MM.1S (cell line): ENCODE data around the gene PLEKHA7.

ENCODE experiments used
- DNase-seq: peaks from one replicate; pipeline ENCODE4 v3.0.0-alpha.2; 2015
- H2AFZ ChIP-seq: fragments of 300-600 bp; sonication (generic); 2 replicates; pipeline ENCODE4 v1.6.0; 2016; ENCODE audit warnings: antibody characterized with exemption, low read length
- H3F3A ChIP-seq: fragments of 300-600 bp; sonication (generic); 2 replicates; pipeline ENCODE4 v1.6.1; 2016; ENCODE audit warnings: mild to moderate bottlenecking, antibody characterized with exemption, low read length, moderate library complexity, mixed read lengths; ENCODE audit not compliant: insufficient read depth
- H3K27ac ChIP-seq: fragments of 300-600 bp; sonication (generic); 2 replicates; pipeline ENCODE4 v1.5.1; 2016; ENCODE audit warnings: mild to moderate bottlenecking, low read length
- H3K27me3 ChIP-seq: fragments of 300-600 bp; sonication (generic); replicated peaks from 2 replicates; pipeline ENCODE4 v1.6.0; 2016; ENCODE audit warnings: low read length; ENCODE audit not compliant: insufficient read depth
- H3K36me3 ChIP-seq: fragments of 300-600 bp; sonication (generic); replicated peaks from 2 replicates; pipeline ENCODE4 v1.6.1; 2016; ENCODE audit warnings: mild to moderate bottlenecking, low read length, mixed read lengths; ENCODE audit not compliant: insufficient read depth
- H3K4me1 ChIP-seq: fragments of 300-600 bp; sonication (generic); 2 replicates; pipeline ENCODE4 v1.6.1; 2016; ENCODE audit warnings: low read length, mixed read lengths
- H3K4me2 ChIP-seq: fragments of 300-600 bp; sonication (generic); 2 replicates; pipeline ENCODE4 v1.6.0; 2016; ENCODE audit warnings: low read depth, low read length
- H3K4me3 ChIP-seq: fragments of 300-600 bp; sonication (generic); 2 replicates; pipeline ENCODE4 v1.5.1; 2016; ENCODE audit warnings: low read length, mixed read lengths
- H3K79me2 ChIP-seq: fragments of 300-600 bp; sonication (generic); 2 replicates; pipeline ENCODE4 v1.6.1; 2016; ENCODE audit warnings: mixed run types, low read length, mixed read lengths
- H3K9ac ChIP-seq: fragments of 300-600 bp; sonication (generic); 2 replicates; pipeline ENCODE4 v1.6.1; 2016; ENCODE audit warnings: low read length, mixed read lengths
- H3K9me2 ChIP-seq: fragments of 300-600 bp; sonication (generic); replicated peaks from 2 replicates; pipeline ENCODE4 v1.6.1; 2016; ENCODE audit warnings: mild to moderate bottlenecking, low read length, mixed read lengths; ENCODE audit not compliant: insufficient read depth
- H3K9me3 ChIP-seq: fragments of 300-600 bp; sonication (generic); replicated peaks from 2 replicates; pipeline ENCODE4 v1.6.1; 2016; ENCODE audit warnings: mild to moderate bottlenecking, low read length, mixed read lengths; ENCODE audit not compliant: insufficient read depth
- H4K20me1 ChIP-seq: fragments of 300-600 bp; sonication (generic); 2 replicates; pipeline ENCODE4 v1.6.1; 2016; ENCODE audit warnings: mild to moderate bottlenecking, low read length, moderate library complexity, mixed read lengths; ENCODE audit not compliant: insufficient read depth
- EZH2 ChIP-seq: fragments of 300-600 bp; sonication (generic); optimal IDR thresholded peaks from 2 replicates; pipeline ENCODE3; 2017; ENCODE audit warnings: low read depth, mild to moderate bottlenecking, antibody characterized with exemption, low read length, mixed read lengths
- EZH2phosphoT487 ChIP-seq: fragments of 300-600 bp; sonication (generic); IDR thresholded peaks from 2 replicates; pipeline ENCODE4 v1.6.1; 2018; ENCODE audit warnings: antibody characterized with exemption, low read length
- TF ChIP-seq, protein P1 (sequence below): fragments of 300-600 bp; sonication (generic); IDR thresholded peaks from 2 replicates; pipeline ENCODE4 v1.5.1; 2016; ENCODE audit warnings: antibody characterized with exemption, low read length, mixed read lengths

The PLEKHA7 gene

DNA sequence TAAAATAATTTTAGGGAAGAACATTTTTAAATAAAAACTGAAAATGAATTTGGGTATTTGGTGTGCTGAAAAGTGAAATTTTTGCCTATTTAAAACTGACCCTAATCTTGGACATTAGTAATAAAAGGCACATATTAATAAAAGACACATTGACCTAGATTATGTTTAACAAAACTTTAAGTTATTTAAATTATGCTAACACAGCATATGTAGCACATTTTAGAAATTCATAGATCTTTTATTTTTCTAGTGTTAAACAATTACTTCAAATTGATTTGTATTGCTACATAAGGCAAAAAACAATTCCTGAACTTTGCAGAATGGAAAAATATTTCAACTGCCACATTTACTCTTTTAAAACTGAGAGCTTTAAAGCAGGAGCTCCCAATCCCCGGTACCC is 265.1 kb downstream of the PLEKHA7 start:
- Histone ChIP-seq H3F3A (no peaks in the 10 kb centered on the region), H3K27me3 (no peaks in the 10 kb centered on the region), H3K79me2 (peaks cover 37% of the 10 kb centered on the region), H3K36me3 (peaks cover 16% of the 10 kb centered on the region), H3K9ac (no peak overlapping the region), H3K9me2 (no peaks in the 10 kb centered on the region), H3K4me2 (no peak overlapping the region), H4K20me1 (peaks cover 6% of the 10 kb centered on the region; the same call in 1 of the 2 replicates), H2AFZ (no peak overlapping the region), H3K27ac (no peak overlapping the region), H3K9me3 (no peaks in the 10 kb centered on the region), H3K4me3 (no peak overlapping the region), H3K4me1 (no peaks in the 10 kb centered on the region)
- DNase-seq: no peak
- TF ChIP-seq, protein P1, sequence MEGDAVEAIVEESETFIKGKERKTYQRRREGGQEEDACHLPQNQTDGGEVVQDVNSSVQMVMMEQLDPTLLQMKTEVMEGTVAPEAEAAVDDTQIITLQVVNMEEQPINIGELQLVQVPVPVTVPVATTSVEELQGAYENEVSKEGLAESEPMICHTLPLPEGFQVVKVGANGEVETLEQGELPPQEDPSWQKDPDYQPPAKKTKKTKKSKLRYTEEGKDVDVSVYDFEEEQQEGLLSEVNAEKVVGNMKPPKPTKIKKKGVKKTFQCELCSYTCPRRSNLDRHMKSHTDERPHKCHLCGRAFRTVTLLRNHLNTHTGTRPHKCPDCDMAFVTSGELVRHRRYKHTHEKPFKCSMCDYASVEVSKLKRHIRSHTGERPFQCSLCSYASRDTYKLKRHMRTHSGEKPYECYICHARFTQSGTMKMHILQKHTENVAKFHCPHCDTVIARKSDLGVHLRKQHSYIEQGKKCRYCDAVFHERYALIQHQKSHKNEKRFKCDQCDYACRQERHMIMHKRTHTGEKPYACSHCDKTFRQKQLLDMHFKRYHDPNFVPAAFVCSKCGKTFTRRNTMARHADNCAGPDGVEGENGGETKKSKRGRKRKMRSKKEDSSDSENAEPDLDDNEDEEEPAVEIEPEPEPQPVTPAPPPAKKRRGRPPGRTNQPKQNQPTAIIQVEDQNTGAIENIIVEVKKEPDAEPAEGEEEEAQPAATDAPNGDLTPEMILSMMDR: no peak
- TF ChIP-seq EZH2: no peak

DNA sequence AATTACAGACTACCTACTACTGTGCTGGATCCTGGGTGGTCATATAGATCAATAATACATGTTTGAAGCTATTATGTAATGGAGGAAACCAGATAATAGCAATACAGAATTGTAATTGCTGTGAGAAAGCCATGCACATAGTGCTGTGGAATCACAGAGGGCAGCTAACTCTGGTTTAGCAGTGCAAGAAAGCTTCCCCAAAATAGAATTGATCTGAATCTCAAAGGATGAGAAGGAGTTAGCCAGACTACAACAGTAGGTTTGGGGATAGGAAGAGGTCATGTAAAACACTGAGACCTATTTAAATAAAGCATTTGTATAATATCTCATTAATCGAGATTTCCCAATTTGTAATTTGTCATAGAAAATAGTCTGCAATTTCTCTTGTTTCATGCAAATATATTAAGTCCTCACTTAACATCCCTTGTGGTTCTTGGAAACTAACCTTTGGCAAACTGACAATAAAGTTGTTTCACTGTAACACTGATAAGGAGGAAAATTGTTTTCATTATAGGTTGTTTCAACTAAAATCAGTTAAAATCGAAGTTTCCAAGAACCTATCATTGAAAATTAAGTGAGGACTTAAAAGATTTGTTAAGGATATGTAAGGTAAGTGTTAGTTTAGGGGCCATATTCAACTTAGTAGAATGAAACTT is 268.1 kb downstream of the PLEKHA7 start:
- peaks cover 13% of the 10 kb centered on the region; the same call in 1 of the 2 replicates for H3K36me3 ChIP-seq
- no peak overlapping the region for H3K4me3 ChIP-seq
- H3K4me2 ChIP-seq: no peak overlapping the region
- no peak for DNase-seq
- H3F3A ChIP-seq: no peaks in the 10 kb centered on the region
- TF ChIP-seq, protein P1: no peak
- TF ChIP-seq EZH2 (no peak), EZH2phosphoT487 (no peak)
- no peaks in the 10 kb centered on the region for H3K4me1 ChIP-seq
- H3K9me2 ChIP-seq: no peaks in the 10 kb centered on the region
- no peaks in the 10 kb centered on the region for H3K9me3 ChIP-seq
- H3K27ac ChIP-seq: no peak overlapping the region
- no peak overlapping the region for H3K9ac ChIP-seq
- no peak overlapping the region for H2AFZ ChIP-seq
- no peaks in the 10 kb centered on the region for H3K27me3 ChIP-seq
- peaks cover 66% of the 10 kb centered on the region for H3K79me2 ChIP-seq
- peaks cover 7% of the 10 kb centered on the region; the same call in 1 of the 2 replicates for H4K20me1 ChIP-seq

DNA sequence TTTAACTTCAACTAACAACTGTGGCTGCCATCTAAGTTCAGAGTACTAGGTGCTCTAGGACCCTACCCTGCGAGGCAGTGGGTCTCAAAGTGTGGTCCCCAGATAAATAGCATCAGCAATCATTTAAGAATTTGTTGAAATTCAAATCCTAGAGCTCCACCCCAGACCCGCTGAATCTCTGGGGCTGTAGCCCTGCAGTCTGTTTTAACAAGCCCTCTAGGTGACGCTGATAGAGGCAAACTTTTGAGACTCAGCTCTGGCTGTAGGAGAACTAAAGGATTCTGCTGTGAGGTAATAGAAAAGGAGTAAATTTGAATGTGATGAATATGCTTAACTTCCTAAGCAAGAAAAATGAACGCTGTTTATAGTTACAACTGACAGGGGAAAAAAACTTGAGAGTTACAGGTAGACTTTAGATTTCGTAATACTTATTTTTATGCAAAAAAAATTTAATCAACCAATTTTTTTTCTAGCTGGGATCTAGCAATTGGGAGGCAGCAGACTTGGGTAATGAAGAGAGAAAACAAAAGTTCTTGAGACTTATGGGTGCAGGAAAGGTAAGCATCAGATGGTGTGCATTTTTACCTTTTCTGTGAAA is 270.0 kb downstream of the PLEKHA7 start:
- TF ChIP-seq, protein P1: no peak
- TF ChIP-seq EZH2 (no peak), EZH2phosphoT487 (no peak)
- DNase-seq: no peak
- Histone ChIP-seq H3K27ac (no peak overlapping the region), H3K4me1 (peaks cover 11% of the 10 kb centered on the region; the same call in 1 of the 2 replicates), H2AFZ (no peak overlapping the region), H3K4me2 (no peak overlapping the region), H3K4me3 (no peak overlapping the region), H4K20me1 (peaks cover 7% of the 10 kb centered on the region; the same call in 1 of the 2 replicates), H3K27me3 (no peaks in the 10 kb centered on the region), H3K9me3 (no peaks in the 10 kb centered on the region), H3K36me3 (peaks cover 6% of the 10 kb centered on the region; the same call in 1 of the 2 replicates), H3K9me2 (no peaks in the 10 kb centered on the region), H3F3A (no peaks in the 10 kb centered on the region), H3K79me2 (peaks cover 84% of the 10 kb centered on the region), H3K9ac (no peak overlapping the region)
